ENCODE results near the gene GPR50. TPM values are rescaled to one million over a fixed set of nuclear protein-coding genes. Genes with fewer than 3 reads are reported as not detected.
A peak's percentile ranks its signal among the peaks of the same experiment; 100 is the strongest.

Gene GPR50
- total RNA-seq, 2 donors from 2014 or later, result not detected

GRCh38 chrX:151175283-151176062 is 911 bp upstream of the GPR50 start:
- Histone ChIP-seq H3K4me1 (peaks cover 0 to 6% of the 10 kb centered on the region in 2 donors), H3K9me3 (peaks cover 0 to 13% of the 10 kb centered on the region in 2 donors), H3K4me3 (no peak overlapping the region), H3K27me3 (peaks cover 4 to 7% of the 10 kb centered on the region in 2 donors), H3K27ac (no peak overlapping the region), H3K36me3 (no peaks in the 10 kb centered on the region)
- TF ChIP-seq CTCF (IDR thresholded peaks at IDR 0.05), result no peak
- no peak for DNase-seq (ENCODE audit: low spot score)

DNA sequence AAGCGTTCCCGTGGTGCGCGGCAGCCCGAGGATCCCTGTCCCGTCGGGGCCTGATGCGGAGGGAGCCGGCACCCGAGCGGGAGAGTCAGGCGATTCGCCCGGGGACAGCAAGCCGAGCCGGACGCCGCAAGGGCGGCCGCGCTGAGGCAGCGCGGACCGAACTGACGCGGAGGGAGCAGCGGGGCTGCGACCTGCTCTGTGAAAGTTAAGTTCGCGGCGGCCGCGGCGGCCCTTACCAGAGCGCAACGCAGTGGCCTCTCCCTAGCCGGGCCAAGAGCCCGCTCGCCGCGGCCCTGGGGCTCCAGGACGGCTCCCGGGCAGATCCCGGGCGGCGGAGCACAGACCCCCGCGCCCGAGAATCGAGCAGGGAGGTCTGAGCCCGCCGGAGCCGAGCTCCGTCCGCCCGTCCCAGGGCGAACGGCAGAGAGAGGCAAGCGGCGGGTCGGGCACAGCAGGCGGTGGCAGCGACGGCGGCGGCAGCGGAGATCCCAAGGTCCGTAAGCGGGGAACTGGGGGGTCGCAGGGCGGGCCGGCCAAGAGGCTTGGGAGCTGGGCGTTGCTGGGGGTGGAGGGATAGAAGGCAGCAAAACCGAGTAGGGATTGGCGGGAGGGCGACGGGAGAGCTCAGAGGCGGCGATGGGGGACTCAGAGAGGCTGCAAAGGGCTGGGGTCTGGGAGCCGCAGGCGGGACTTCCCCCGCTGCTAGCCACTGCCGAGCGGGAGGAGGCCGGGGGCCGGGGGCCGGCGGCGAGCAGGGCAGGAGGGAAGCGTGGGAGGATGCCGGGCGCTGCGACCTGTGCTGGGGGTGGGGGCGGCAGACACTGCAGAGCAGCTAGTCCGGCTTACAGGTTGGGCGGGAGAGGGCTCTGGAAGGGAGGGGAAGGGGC is 1.0 kb downstream of the GPR50 start:
- no peak for DNase-seq (ENCODE audit: low spot score)
- H3K27ac ChIP-seq, result no peak overlapping the region
- peak overlapping the region in 1 of 2 donors; percentile 19 for H3K4me3 ChIP-seq
- peaks cover 4 to 7% of the 10 kb centered on the region in 2 donors for H3K27me3 ChIP-seq
- H3K4me1 ChIP-seq, result peaks cover 0 to 6% of the 10 kb centered on the region in 2 donors
- no peak for TF ChIP-seq CTCF (IDR thresholded peaks at IDR 0.05)
- peaks cover 0 to 13% of the 10 kb centered on the region in 2 donors for H3K9me3 ChIP-seq
- no peaks in the 10 kb centered on the region for H3K36me3 ChIP-seq

DNA sequence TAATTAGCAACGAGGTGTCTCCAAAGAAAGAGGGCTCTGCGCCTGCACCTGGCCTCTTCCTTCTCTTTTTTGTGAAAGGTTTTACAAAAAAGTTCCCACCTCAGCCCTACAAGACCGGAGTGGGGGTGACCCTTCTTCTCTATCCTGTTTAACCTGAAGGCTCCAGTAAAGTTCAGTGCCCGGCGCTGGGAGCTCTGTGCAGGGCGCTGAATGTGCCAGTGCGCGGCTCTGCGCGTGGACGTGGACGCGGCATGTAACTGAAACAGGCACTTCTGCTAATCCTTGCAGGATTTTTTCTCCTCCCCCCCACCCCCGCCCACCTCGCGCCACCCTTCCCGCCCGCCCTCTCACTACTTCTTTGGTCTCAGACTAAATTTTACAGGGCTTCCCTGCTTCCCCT is 2.4 kb downstream of the GPR50 start:
- Histone ChIP-seq H3K27me3 (peaks cover 4 to 7% of the 10 kb centered on the region in 2 donors), H3K4me1 (peaks cover 0 to 6% of the 10 kb centered on the region in 2 donors), H3K36me3 (no peaks in the 10 kb centered on the region), H3K9me3 (peaks cover 0 to 13% of the 10 kb centered on the region in 2 donors), H3K27ac (no peak overlapping the region), H3K4me3 (no peak overlapping the region)
- no peak for DNase-seq (ENCODE audit: low spot score)
- TF ChIP-seq CTCF (IDR thresholded peaks at IDR 0.05), result no peak

DNA sequence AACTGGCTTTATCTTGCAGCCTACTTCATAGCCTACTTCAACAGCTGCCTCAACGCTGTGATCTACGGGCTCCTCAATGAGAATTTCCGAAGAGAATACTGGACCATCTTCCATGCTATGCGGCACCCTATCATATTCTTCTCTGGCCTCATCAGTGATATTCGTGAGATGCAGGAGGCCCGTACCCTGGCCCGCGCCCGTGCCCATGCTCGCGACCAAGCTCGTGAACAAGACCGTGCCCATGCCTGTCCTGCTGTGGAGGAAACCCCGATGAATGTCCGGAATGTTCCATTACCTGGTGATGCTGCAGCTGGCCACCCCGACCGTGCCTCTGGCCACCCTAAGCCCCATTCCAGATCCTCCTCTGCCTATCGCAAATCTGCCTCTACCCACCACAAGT is 4.0 kb downstream of the GPR50 start:
- peaks cover 4 to 7% of the 10 kb centered on the region in 2 donors for H3K27me3 ChIP-seq
- no peak for TF ChIP-seq CTCF (IDR thresholded peaks at IDR 0.05)
- no peak overlapping the region for H3K27ac ChIP-seq

GRCh38 chrX:151181088-151181487 is 4.7 kb downstream of the GPR50 start:
- no peak for TF ChIP-seq CTCF (IDR thresholded peaks at IDR 0.05)
- DNase-seq (ENCODE audit: low spot score), result no peak
- H3K27me3 ChIP-seq, result peaks cover 3 to 4% of the 10 kb centered on the region in 2 donors

More for the DNA sequence above, 4.0 kb downstream of the GPR50 start:
- Histone ChIP-seq H3K9me3 (peaks cover 0 to 13% of the 10 kb centered on the region in 2 donors), H3K4me3 (no peak overlapping the region), H3K4me1 (peaks cover 0 to 6% of the 10 kb centered on the region in 2 donors), H3K36me3 (no peaks in the 10 kb centered on the region)
- no peak for DNase-seq (ENCODE audit: low spot score)

More at GRCh38 chrX:151181088-151181487, 4.7 kb downstream of the GPR50 start:
- H3K4me1 ChIP-seq, result peaks cover 0 to 6% of the 10 kb centered on the region in 2 donors
- peaks cover 0 to 9% of the 10 kb centered on the region in 2 donors for H3K9me3 ChIP-seq
- H3K36me3 ChIP-seq, result no peaks in the 10 kb centered on the region
- H3K4me3 ChIP-seq, result no peak overlapping the region
- no peak overlapping the region for H3K27ac ChIP-seq
